Brain microvascular endothelial cell (primary cell): ENCODE data around the gene RPL10A.

Experiments used
- DNase-seq: peaks from one replicate; pipeline ENCODE4 v3.0.0-alpha.2; 2020
- H3K27ac ChIP-seq: fragments of 250-450 bp; sonication (Bioruptor Pico); 2 replicates; pipeline ENCODE4 v1.5.1; 2020; ENCODE audit warnings: mild to moderate bottlenecking, moderate library complexity
- H3K27me3 ChIP-seq: fragments of 250-450 bp; sonication (Bioruptor Pico); replicated peaks from 2 replicates; pipeline ENCODE4 v1.5.1; 2020; ENCODE audit warnings: mild to moderate bottlenecking
- H3K36me3 ChIP-seq: fragments of 250-450 bp; sonication (Bioruptor Pico); replicated peaks from 2 replicates; pipeline ENCODE4 v1.5.1; 2020; ENCODE audit warnings: mild to moderate bottlenecking
- H3K4me3 ChIP-seq: 2 replicates; pipeline ENCODE4 v1.5.1; 2011; ENCODE audit warnings: low read depth, mild to moderate bottlenecking, control low read depth, low read length, moderate library complexity
- CTCF ChIP-seq: IDR thresholded peaks from 2 replicates; pipeline ENCODE4 v1.5.1; 2011; ENCODE audit warnings: low read depth, mild to moderate bottlenecking, moderate library complexity, low read length, control low read depth, inconsistent platforms; ENCODE audit errors: missing control alignments
- in situ Hi-C: cut with HindIII; loops from 2 replicates; pipeline ENCODE4 v1.10.0; 2017; ENCODE audit warnings: low sequenced_read_pairs, low pct_ligation_motif_present

The RPL10A gene

DNA sequence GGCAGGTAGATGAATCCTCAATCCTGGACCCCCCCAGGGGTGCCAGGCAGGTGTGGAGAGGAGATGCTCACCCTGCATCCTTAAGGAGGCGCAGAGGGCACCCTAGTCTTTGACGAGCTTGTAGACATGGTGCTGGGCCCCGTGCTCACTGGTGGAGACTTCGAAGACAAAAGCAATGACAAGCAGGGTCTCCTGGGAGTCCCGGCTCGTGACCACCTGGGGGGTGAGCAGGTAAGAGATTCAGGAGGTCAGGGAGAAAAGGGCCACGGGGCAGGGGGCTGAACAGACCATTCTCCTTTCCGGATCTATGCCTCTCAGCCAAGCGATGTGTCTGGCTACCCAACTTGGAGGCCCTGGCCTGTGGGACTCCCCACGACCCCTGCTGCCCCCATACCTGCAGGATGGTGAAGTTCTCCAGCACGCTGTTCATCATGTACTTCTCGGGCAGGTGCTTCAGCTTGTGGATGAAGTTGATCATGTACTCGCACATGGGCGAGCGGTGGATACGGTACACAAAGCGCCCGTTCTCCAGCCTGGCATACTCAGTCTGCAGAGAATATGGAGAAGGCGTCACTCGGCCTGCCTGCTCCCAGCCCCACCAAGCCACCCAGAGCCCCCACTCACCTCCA is 6.9 kb downstream of the RPL10A start:
- Histone ChIP-seq H3K4me3 (no peak overlapping the region), H3K36me3 (peaks cover 60% of the 10 kb centered on the region), H3K27me3 (no peaks in the 10 kb centered on the region), H3K27ac (no peak overlapping the region)
- DNase-seq: no peak
- TF ChIP-seq CTCF: no peak
- in situ Hi-C loops: no loop called here

DNA sequence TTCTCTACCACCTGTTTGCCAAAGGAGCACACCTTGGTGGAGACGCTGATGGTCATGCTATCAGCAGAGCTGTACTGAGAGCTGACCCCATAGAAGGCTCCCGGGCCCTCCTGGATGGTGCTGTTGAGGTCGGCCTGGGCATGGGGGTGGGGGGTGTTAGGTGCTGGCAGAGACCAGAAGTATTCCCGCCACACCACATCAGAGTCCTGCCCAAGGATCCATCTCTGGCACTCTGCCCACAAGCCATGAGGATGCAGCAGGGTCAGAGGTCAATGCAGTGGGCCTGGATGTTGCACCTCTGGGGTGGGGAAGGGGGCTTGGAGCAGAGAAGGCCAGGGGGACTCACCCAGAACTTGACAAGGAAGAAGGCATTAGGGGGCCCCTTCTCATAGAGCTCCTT is 7.4 kb downstream of the RPL10A start:
- Histone ChIP-seq H3K27ac (no peak overlapping the region), H3K27me3 (no peaks in the 10 kb centered on the region), H3K4me3 (no peak overlapping the region), H3K36me3 (peaks cover 55% of the 10 kb centered on the region)
- TF ChIP-seq CTCF: no peak
- in situ Hi-C loops: no loop called here
- no peak for DNase-seq

- no peak for DNase-seq
Observed at GRCh38 chr6:35476004-35476403, 7.8 kb downstream of the RPL10A start.

GRCh38 chr6:35477028-35477427 is 8.8 kb downstream of the RPL10A start:
- in situ Hi-C loops: no loop called here
- H3K27ac ChIP-seq: no peak overlapping the region
- no peak overlapping the region for H3K4me3 ChIP-seq
- no peak for TF ChIP-seq CTCF
- H3K27me3 ChIP-seq: no peaks in the 10 kb centered on the region
- H3K36me3 ChIP-seq: peaks cover 44% of the 10 kb centered on the region
- DNase-seq: no peak

More at GRCh38 chr6:35476004-35476403, 7.8 kb downstream of the RPL10A start:
- Histone ChIP-seq H3K4me3 (no peak overlapping the region), H3K27ac (no peak overlapping the region), H3K36me3 (peaks cover 50% of the 10 kb centered on the region), H3K27me3 (no peaks in the 10 kb centered on the region)
- TF ChIP-seq CTCF: no peak
- in situ Hi-C loops: no loop called here

- in situ Hi-C loops: no loop called here
- Histone ChIP-seq H3K4me3 (no peak overlapping the region), H3K36me3 (peaks cover 39% of the 10 kb centered on the region), H3K27ac (no peak overlapping the region), H3K27me3 (no peaks in the 10 kb centered on the region)
- DNase-seq: no peak
- TF ChIP-seq CTCF: no peak
Observed at GRCh38 chr6:35477551-35478179, 9.5 kb downstream of the RPL10A start.

- TF ChIP-seq CTCF: no peak
- H3K36me3 ChIP-seq: peaks cover 35% of the 10 kb centered on the region
- H3K27ac ChIP-seq: no peak overlapping the region
- no peak for DNase-seq
- no peaks in the 10 kb centered on the region for H3K27me3 ChIP-seq
- no peak overlapping the region for H3K4me3 ChIP-seq
- in situ Hi-C loops: no loop called here
Observed at GRCh38 chr6:35478259-35478658, 10.1 kb downstream of the RPL10A start.
